Measurements from ENCODE around the gene ARHGAP4.
A peak's percentile ranks its signal among the peaks of the same experiment; 100 is the strongest.

ARHGAP4 gene

GRCh38 chrX:153944140-153944799, 18.2 kb upstream of the ARHGAP4 start, which contains the start of gene RENBP:
RENBP (minus strand) TSS chrX:153944643; CDS start chrX:153944610, 33 bp downstream.
- DNase-seq = peak; percentile 49

GRCh38 chrX:153941336-153942252, 15.5 kb upstream of the ARHGAP4 start:
- no peak for DNase-seq

- DNase-seq = no peak
Observed at GRCh38 chrX:153939573-153939972, 13.5 kb upstream of the ARHGAP4 start.

GRCh38 chrX:153938226-153938786, 12.2 kb upstream of the ARHGAP4 start:
- no peak for DNase-seq

- no peak for DNase-seq
Observed at GRCh38 chrX:153937056-153937455, 11.0 kb upstream of the ARHGAP4 start.

- no peak for DNase-seq
Observed at GRCh38 chrX:153935326-153935851, 9.3 kb upstream of the ARHGAP4 start.

GRCh38 chrX:153934762-153935325, 8.8 kb upstream of the ARHGAP4 start, which contains the start of gene NAA10:
NAA10 (minus strand) TSS chrX:153935037; CDS start chrX:153934904, 133 bp downstream.
- DNase-seq = peak; percentile 70

- no peak for DNase-seq
Observed at GRCh38 chrX:153934148-153934761, 8.2 kb upstream of the ARHGAP4 start.

- no peak for DNase-seq
Observed at GRCh38 chrX:153933748-153934147, 7.7 kb upstream of the ARHGAP4 start.

- no peak for DNase-seq
Observed at GRCh38 chrX:153932220-153932915, 6.3 kb upstream of the ARHGAP4 start.

- DNase-seq = no peak
Observed at GRCh38 chrX:153931748-153932147, 5.7 kb upstream of the ARHGAP4 start.

- DNase-seq = no peak
Observed at GRCh38 chrX:153931151-153931550, 5.1 kb upstream of the ARHGAP4 start.

- no peak for DNase-seq
Observed at GRCh38 chrX:153930011-153930910, 4.2 kb upstream of the ARHGAP4 start.

- DNase-seq = no peak
Observed at GRCh38 chrX:153929576-153929975, 3.5 kb upstream of the ARHGAP4 start.

- DNase-seq = no peak
Observed at GRCh38 chrX:153928846-153929245, 2.8 kb upstream of the ARHGAP4 start.

GRCh38 chrX:153927922-153928760, 2.1 kb upstream of the ARHGAP4 start:
- peak; percentile 85 for DNase-seq

- DNase-seq = no peak
Observed at GRCh38 chrX:153927672-153927921, 1.5 kb upstream of the ARHGAP4 start.

GRCh38 chrX:153926858-153927671, 1.0 kb upstream of the ARHGAP4 start:
- peak; percentile 61 for DNase-seq

- no peak for DNase-seq
Observed at GRCh38 chrX:153926552-153926857, 441 bp upstream of the ARHGAP4 start.

- no peak for DNase-seq
Observed at GRCh38 chrX:153925387-153925738, 701 bp downstream of the ARHGAP4 start.
